DMS153 treated with DMSO at 0.1 percent for 48 hours (cell line): ENCODE data around the gene KANK3.
"Not testable (repeated sequence)": the region's sequence is repeated elsewhere in the genome, so short reads cannot be mapped to it uniquely, and the experiment has no call there.

Source experiments
- DNase-seq: peaks from one replicate; lab custom pipeline; 2025; ENCODE audit not compliant: unreplicated experiment; lab: John Stamatoyannopoulos, UW

Gene KANK3

GRCh38 chr19:8371011-8371804 is 28.1 kb upstream of the KANK3 start:
- DNase-seq, result no peak

GRCh38 chr19:8370176-8371010 is 27.3 kb upstream of the KANK3 start:
- no peak for DNase-seq

DNA sequence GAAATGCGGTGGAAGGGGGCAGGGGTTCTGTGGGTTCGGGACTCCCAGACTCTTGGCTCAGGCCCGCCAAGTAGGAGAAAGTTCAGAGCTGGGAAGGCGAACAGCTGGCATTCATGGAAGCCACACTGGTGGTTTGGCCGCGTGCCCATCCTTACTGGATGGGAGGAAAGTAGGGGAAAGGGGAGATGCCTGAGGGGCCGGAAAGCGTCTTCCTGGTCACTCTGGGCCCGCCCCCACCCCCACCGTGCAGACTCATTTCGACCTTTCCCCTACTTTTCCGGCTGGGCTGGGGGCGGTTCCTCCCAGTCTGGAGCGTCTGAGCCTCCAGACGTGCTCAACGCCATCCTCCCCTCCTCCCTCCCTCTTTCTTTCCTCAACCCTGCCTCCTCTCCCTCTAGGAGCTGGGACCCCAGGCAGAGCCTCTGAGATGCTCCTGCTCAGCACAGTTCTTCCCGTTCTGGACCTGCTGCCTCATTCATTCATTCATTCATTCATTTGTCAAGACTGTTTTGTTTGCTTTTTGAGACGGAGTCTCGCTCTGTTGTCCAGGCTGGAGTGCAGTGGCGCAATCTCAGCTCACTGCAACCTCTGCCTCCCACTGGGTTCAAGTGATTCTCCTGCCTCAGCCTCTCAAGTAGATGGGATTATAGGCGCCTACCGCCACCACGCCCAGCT is 24.4 kb upstream of the KANK3 start:
- DNase-seq, result peak; percentile 11

DNA sequence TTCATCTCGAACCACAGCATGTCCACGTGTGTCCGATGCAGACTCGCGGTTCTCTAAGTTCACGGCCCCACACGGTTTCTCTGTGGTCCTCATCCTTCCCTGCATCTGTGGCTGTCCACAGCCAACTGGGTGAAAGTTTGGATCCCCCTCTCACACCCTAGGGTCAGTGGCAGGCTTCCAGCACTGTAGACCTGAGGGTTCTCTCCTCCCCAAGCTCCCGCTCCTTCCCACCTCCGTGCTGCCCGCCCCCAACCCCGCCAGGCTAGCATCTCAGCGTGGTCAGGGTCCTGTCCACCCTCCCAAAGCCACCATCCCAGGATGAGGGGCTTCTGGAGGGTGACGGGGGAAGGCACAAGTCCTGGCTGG is 23.9 kb upstream of the KANK3 start:
- DNase-seq, result no peak

DNA sequence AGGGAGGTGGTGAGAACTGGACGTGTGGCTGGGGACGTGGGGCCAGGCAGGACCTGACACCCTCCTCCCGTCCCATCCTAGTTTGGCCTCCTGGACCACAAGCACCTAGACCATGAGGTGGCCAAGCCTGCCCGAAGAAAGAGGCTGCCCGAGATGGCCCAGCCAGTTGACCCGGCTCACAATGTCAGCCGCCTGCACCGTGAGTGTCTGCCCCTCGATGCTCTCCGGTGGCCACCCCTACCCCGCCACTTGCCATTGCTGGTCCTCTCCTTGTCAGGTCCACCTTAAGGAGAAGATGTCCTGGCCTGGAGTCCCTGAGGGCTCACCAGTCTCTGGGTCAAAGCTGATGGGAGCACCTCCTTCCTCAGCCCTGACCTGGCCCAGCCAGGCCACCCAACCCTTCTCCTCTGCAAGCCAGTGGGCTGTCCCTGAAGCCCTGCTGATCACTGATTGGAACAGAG is 23.1 kb upstream of the KANK3 start:
- DNase-seq, result no peak

DNA sequence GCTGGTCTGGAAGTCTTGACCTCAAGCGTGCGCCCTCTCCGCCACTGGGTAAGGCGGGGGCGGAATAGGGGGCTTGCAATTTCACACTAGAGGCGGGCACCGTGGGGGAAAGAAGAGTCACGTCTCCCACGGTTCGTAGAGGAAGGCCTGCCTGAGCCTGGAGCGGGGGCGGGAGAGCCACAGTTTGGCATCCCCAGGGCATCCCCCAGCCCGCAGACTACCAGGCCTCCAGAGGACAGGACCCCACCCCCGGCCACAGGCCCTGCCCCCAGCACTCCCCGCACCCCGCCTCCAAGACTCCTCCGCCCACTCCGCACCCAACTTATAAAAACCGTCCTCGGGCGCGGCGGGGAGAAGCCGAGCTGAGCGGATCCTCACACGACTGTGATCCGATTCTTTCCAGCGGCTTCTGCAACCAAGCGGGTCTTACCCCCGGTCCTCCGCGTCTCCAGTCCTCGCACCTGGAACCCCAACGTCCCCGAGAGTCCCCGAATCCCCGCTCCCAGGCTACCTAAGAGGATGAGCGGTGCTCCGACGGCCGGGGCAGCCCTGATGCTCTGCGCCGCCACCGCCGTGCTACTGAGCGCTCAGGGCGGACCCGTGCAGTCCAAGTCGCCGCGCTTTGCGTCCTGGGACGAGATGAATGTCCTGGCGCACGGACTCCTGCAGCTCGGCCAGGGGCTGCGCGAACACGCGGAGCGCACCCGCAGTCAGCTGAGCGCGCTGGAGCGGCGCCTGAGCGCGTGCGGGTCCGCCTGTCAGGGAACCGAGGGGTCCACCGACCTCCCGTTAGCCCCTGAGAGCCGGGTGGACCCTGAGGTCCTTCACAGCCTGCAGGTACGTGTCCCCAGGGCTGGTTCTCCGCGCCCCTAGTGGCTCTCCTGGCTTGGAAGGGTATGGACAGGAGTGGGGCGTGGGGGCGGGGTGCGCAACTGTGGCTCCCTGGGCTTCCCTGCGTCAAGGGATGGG is 21.0 kb upstream of the KANK3 start, which contains the start of gene ANGPTL4:
Gene ANGPTL4 (plus strand): TSS at position 353 of the 969 bp plus-strand sequence. CDS start 167 bp downstream, at position 520.
- no peak for DNase-seq

DNA sequence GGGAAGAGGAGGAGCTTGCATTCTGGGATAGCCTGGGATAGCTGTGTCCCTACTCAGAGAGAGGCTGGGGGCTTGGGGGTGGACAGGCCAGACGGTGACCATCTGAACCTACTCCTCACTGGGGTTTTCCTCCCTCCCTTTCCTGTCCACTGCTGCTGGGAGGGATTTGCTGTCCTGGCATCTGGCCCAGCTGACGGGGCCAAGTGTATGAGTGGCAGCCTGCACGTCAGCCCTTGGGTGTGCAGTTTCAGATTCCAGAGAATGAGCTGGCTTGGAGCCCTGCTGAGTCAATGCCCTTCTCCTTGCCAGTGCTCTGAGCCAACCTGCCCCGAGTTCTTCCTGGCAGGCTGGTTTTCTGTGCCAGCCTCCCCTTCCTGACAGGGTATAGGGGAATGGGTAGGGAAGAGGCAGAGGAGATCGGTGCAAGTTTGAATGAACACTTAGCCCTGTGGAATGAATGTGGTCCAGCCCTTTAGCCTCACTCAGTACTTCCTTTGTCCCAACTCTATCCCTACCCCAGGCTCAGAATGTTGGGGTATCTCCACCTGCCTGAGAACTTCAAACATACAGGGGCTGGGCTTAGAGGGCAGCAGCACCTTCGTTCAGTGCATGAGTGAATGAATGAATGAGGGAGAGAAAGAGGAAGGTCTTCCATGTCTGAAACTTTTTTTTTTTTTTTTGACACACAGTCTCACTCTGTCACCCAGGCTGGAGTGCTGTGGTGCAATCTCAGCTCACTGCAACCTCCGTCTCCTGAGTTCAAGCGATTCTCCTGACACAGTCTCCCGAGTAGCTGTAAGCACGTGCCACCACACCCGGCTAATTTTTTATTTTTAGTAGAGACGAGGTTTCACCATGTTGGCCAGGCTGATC is 19.1 kb upstream of the KANK3 start:
- peak; percentile 63 for DNase-seq

GRCh38 chr19:8360196-8360595 is 17.1 kb upstream of the KANK3 start:
- no peak for DNase-seq

- DNase-seq, result no peak
Observed at GRCh38 chr19:8358948-8359347, 15.9 kb upstream of the KANK3 start.

DNA sequence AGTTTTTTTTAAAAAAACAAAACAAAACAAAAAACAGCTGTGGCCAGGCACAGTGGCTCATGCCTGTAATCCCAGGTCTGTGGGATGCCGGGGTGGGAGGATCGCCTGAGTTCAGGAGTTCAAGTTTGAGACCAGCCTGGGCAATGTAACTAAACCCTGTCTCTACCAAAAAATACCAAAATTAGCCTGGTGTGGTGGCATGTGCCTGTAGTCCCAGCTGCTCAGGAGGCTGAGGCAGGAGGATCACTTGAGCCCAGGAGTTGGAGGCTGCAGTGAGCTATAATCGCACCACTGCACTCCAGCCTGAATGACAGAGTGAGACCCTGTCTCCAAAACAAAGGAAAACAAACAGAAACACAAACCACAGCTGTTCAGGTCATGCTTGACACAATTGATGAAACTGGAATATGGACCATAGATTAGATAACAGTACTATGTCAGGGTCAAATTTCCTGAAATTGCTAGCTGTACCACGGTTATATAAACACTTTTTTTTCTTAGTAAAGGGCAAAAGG is 14.0 kb upstream of the KANK3 start:
- no peak for DNase-seq

DNA sequence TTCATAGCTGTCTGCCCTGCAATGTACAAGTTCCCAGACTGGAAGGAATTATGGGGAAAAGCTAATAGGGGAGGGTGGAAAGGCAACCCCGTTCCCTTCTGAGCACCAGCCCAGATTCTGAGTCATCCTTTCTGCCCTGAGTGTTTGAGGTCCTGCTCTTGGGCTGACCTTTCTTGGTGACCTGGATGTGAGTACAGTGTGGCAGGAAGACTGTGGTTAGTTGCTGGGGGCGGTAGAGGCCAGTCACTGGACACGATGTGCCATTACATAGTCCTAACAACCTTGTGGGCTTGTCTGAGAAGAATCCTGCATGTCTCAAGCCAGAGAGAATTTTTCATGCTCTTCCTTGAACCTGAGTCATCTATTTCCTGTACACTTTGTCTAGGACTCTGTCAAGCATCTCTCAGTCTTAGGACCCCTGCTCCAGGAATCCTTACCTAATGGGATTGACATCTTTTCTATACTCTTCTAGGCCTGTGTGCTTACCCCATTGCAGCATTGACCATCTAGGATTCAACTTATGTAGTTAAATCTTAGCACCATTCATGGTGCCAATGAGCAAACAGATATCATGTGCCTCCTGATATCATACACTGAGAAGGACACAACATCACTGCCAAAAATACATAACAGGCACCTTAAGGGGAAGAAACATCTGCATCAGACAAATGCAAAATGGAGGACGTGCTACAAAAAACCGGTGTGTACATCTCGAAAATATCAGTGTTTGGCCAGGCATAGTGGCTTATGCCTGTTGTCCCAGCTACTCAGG is 12.8 kb upstream of the KANK3 start:
- no peak for DNase-seq

DNA sequence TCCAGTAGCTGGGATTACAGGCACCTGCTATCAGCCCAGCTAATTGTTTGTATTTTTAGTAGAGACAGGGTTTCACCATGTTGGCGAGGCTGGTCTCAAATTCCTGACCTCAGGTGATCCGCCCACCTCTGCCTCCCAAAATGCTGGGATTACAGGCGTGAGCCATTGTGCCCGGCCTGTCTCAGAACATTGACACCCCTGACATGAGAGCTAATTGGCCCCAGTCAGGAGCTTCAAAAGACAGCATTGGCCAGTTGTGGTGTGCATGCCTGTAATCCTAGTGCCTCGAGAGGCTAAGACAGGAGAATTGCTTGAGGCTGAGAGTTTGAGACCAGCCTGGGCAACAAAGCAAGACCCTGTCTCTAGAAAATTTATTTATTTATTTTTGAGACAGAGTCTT is 9.8 kb upstream of the KANK3 start:
- DNase-seq, result not testable (repeated sequence)

DNA sequence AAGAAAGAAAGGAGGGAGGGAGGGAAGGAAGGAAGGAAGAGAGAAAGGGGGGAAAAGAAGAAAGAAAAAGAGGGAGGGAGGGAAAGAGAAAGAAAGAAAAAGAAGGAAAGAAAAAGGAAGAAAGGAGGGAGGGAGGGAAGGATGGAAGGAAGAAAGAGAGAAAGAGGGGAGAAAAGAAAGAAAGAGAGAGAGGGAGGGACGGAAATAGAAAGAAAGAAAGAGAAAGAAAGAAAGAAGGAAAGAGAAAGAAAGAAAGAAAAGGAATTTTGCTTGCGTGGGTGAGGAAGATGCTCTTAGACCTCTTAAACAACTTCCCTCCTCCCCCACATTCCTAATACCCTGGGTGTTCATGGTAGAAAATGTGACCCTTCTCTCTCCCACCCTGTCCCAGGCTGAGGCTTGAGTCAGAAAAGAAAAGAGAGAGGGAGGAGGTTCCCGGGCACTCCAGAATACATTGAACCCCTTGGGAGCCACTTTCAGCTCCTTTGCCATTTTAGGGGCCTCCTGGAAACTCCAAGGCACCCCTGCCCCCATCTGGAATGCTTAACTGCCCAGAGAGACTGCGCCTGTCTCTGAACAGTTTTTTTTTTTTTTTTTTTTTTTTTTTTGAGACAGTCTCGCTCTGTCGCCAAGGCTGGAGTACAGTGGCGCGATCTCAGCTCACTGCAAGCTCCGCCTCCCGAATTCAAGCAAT is 9.2 kb upstream of the KANK3 start:
- no peak for DNase-seq

- not testable (repeated sequence) for DNase-seq
Observed at GRCh38 chr19:8349629-8350372, 6.7 kb upstream of the KANK3 start.

DNA sequence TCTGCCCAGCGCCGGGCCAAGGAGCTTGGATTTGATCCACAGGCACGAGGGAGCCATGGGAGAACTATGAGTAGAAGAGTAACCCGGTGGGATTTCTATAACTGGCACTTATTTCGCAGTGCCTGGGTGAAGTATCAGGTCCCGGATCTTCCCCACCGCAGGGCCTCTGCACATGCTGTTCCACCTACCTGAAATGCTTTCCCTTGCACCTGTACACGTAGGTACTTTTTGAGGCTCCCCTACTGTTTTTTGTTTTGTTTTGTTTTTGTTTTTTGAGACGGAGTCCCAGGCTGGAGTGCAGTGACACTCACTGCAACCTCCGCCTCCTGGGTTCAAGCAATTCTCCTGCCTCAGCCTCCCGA is 402 bp upstream of the KANK3 start:
- no peak for DNase-seq

- DNase-seq, result no peak
Observed at GRCh38 chr19:8342316-8342683, 762 bp downstream of the KANK3 start.

DNA sequence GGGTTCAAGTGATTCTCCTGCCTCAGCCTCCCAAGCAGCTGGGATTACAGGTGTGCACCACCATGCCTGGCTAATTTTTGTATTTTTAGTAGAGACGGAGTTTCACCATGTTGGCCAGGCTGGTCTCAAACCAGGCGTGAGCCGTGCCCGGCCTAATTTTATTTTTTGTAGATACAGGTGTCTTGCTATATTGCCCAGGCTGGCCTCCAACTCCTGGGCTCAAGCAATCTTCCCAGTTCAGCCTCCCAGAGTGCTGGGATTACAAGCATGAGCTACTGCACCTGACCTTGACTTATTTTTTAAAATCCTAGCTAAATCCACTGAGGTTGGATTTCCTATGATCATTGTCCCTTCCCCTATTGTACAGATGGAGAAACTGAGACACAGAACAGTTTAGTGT is 1.6 kb downstream of the KANK3 start:
- DNase-seq, result not testable (repeated sequence)
